NOMO-1 (cell line): ENCODE data around the gene ACBD7.
A peak's percentile ranks its signal among the peaks of the same experiment; 100 is the strongest.

Experiments
- DNase-seq, 2 experiments: peaks; one replicate each; lab custom pipeline; 2025; ENCODE audit not compliant: unreplicated experiment in 2 of 2; lab: John Stamatoyannopoulos, UW

The ACBD7 gene

GRCh38 chr10:15092855-15093408 lies 4.4 kb upstream of the ACBD7 start:
- DNase-seq: no peak

GRCh38 chr10:15091418-15091817 lies 2.8 kb upstream of the ACBD7 start:
- no peak for DNase-seq

- DNase-seq: no peak
Observed at GRCh38 chr10:15084502-15084922, 4.1 kb downstream of the ACBD7 start.

GRCh38 chr10:15083674-15084501 lies 4.7 kb downstream of the ACBD7 start:
- no peak for DNase-seq

GRCh38 chr10:15075421-15075820 lies 13.2 kb downstream of the ACBD7 start:
- no peak for DNase-seq

GRCh38 chr10:15072358-15072757 lies 16.2 kb downstream of the ACBD7 start:
- no peak for DNase-seq

GRCh38 chr10:15069230-15069629 lies 19.3 kb downstream of the ACBD7 start:
- DNase-seq: no peak

- DNase-seq: no peak
Observed at GRCh38 chr10:15068802-15069201, 19.8 kb downstream of the ACBD7 start.

- no peak for DNase-seq
Observed at GRCh38 chr10:15067154-15067553, 21.4 kb downstream of the ACBD7 start.

GRCh38 chr10:15060638-15061037 lies 27.9 kb downstream of the ACBD7 start:
- no peak for DNase-seq

GRCh38 chr10:15059914-15060313 lies 28.7 kb downstream of the ACBD7 start:
- no peak for DNase-seq

GRCh38 chr10:15058689-15059088 lies 29.9 kb downstream of the ACBD7 start:
- DNase-seq: no peak

- no peak for DNase-seq
Observed at GRCh38 chr10:15053061-15053460, 35.5 kb downstream of the ACBD7 start.

- no peak for DNase-seq
Observed at GRCh38 chr10:15052121-15052520, 36.5 kb downstream of the ACBD7 start.

- no peak for DNase-seq
Observed at GRCh38 chr10:15049533-15049932, 39.0 kb downstream of the ACBD7 start.

GRCh38 chr10:15046626-15047025 lies 42.0 kb downstream of the ACBD7 start:
- DNase-seq: no peak

- peak in 1 of 2 experiments; percentile 3 for DNase-seq
Observed at GRCh38 chr10:15045380-15045779, 43.2 kb downstream of the ACBD7 start.

GRCh38 chr10:15043674-15044073 lies 44.9 kb downstream of the ACBD7 start, which contains the start of gene OLAH:
OLAH (plus strand) TSS chr10:15043943; CDS start chr10:15047289, 3,346 bp downstream.
- DNase-seq: peak; percentile 12 to 35

GRCh38 chr10:15038416-15038815 lies 50.2 kb downstream of the ACBD7 start:
- no peak for DNase-seq

GRCh38 chr10:15037691-15038090 lies 50.9 kb downstream of the ACBD7 start:
- no peak for DNase-seq

GRCh38 chr10:15035385-15036301 lies 52.9 kb downstream of the ACBD7 start:
- peak; percentile 78 to 93 for DNase-seq
